HCT116 (cell line): Measurements from ENCODE around the gene ARL15. TPM values are rescaled to one million over a fixed set of nuclear protein-coding genes. Genes with fewer than 3 reads are reported as not detected.

Experiments used
- ATAC-seq: fragments of 200-7000 bp; cut with Tn5 transposase; 2 replicates; pipeline ENCODE4 v1.9.1; 2020; ENCODE audit warnings: mild to moderate bottlenecking, moderate library complexity
- BruUV-seq: library from RNA; stranded (reverse); fragments of 400-500 nt; replicated peaks from 2 replicates; lab custom pipeline; 2021; lab: Mats Ljungman, UMichigan
- CTCF ChIA-PET: fragments of 300-600 bp; sonication (Branson Sonifier 250); formaldehyde crosslinking; loops from one replicate; lab custom pipeline; 2021; ENCODE audit warnings: antibody characterized with exemption; lab: Charles Lee
- POLR2A ChIA-PET: fragments of 300-600, 350-600 bp; sonication (Branson Sonifier 250); formaldehyde crosslinking; loops from one replicate; lab custom pipeline; 2021; ENCODE audit warnings: antibody characterized with exemption; lab: Charles Lee
- RAD21 ChIA-PET, 2 experiments: fragments of 300-600 bp; sonication (Branson Sonifier 250); formaldehyde crosslinking; loops; one replicate each; lab custom pipeline; 2023; ENCODE audit warnings: low total read pairs in 2 of 2; ENCODE audit not compliant: uncharacterized antibody in 2 of 2, unreplicated experiment in 2 of 2, low non-redundant PET in 1 of 2; lab: Charles Lee
- DNase-seq: peaks from one replicate; pipeline ENCODE4 v3.0.0-alpha.2; 2010; ENCODE audit warnings: low read depth, low spot score
- H2AFZ ChIP-seq: fragments of 200-600 bp; shearing (Covaris generic), sonication (generic); 2 replicates; pipeline ENCODE4 v1.6.1; 2017; ENCODE audit warnings: low read depth, mixed run types, mixed read lengths, antibody characterized with exemption, low read length; ENCODE audit not compliant: poor library complexity, severe bottlenecking
- H3K27ac ChIP-seq: 2 replicates; pipeline ENCODE4 v1.5.1; 2012; ENCODE audit warnings: low read depth, low read length
- H3K27me3 ChIP-seq: fragments of 200-600 bp; sonication (generic); 2 replicates; pipeline ENCODE4 v1.6.1; 2016; ENCODE audit warnings: mixed run types, low read length, mixed read lengths; ENCODE audit not compliant: insufficient read depth
- H3K36me3 ChIP-seq, 2 experiments: fragments of 200-500 bp in 1 of 2; fragments of 200-600 bp in 1 of 2; sonication (Bioruptor generic) in 1 of 2; sonication (generic) in 1 of 2; 2 replicates each; pipeline versions ENCODE4 v1.5.1 to v1.6.1; 2014 to 2016; ENCODE audit warnings: low read length in 2 of 2, inconsistent platforms in 1 of 2, mixed read lengths in 1 of 2, mixed run types in 1 of 2; ENCODE audit not compliant: insufficient read depth in 2 of 2, control insufficient read depth in 1 of 2
- H3K4me1 ChIP-seq, 2 experiments: fragments of 200-600 bp in 1 of 2; sonication (generic) in 1 of 2; 2 replicates each; pipeline versions ENCODE4 v1.5.1 to v1.6.1; 2012 to 2017; ENCODE audit warnings: low read length in 2 of 2, inconsistent platforms in 1 of 2, mild to moderate bottlenecking in 1 of 2, mixed read lengths in 1 of 2, mixed run types in 1 of 2, moderate library complexity in 1 of 2; ENCODE audit not compliant: insufficient read depth in 2 of 2, control insufficient read depth in 1 of 2
- H3K4me2 ChIP-seq: fragments of 200-600 bp; sonication (generic); 2 replicates; pipeline ENCODE4 v1.6.1; 2017; ENCODE audit warnings: mixed run types, low read length, mixed read lengths
- H3K4me3 ChIP-seq, 2 experiments: fragments of 200-600 bp in 1 of 2; sonication (generic) in 1 of 2; replicated peaks in 1 of 2; 2 replicates each; pipeline ENCODE4 v1.5.1; 2011 to 2016; ENCODE audit warnings: low read length in 2 of 2, control low read depth in 1 of 2, low read depth in 1 of 2, mild to moderate bottlenecking in 1 of 2, mixed read lengths in 1 of 2, mixed run types in 1 of 2
- H3K79me2 ChIP-seq: fragments of 200-600 bp; sonication (generic); 2 replicates; pipeline ENCODE4 v1.6.1; 2017; ENCODE audit warnings: mild to moderate bottlenecking, mixed run types, low read length, moderate library complexity, mixed read lengths; ENCODE audit not compliant: insufficient read depth
- H3K9ac ChIP-seq: fragments of 200-600 bp; sonication (generic); 2 replicates; pipeline ENCODE4 v1.6.1; 2016; ENCODE audit warnings: low read length, mixed read lengths
- H3K9me2 ChIP-seq: fragments of 200-600 bp; sonication (generic), shearing (Covaris generic); 2 replicates; pipeline ENCODE4 v1.6.1; 2017; ENCODE audit warnings: mixed run types, mild to moderate bottlenecking, moderate library complexity; ENCODE audit not compliant: insufficient read depth
- H3K9me3 ChIP-seq, 2 experiments: fragments of 200-500 bp in 1 of 2; fragments of 200-600 bp in 1 of 2; sonication (Bioruptor generic) in 1 of 2; sonication (generic) in 1 of 2; 2 replicates each; pipeline ENCODE4 v1.6.1; 2014 to 2017; ENCODE audit warnings: low read length in 2 of 2, mixed read lengths in 2 of 2, inconsistent platforms in 1 of 2, low read depth in 1 of 2, mild to moderate bottlenecking in 1 of 2, mixed run types in 1 of 2, moderate library complexity in 1 of 2; ENCODE audit not compliant: control insufficient read depth in 1 of 2, insufficient read depth in 1 of 2
- H4K20me1 ChIP-seq: fragments of 200-600 bp; sonication (generic), shearing (Covaris generic); 2 replicates; pipeline ENCODE4 v1.6.1; 2017; ENCODE audit warnings: mixed run types, mild to moderate bottlenecking, moderate library complexity; ENCODE audit not compliant: insufficient read depth
- ATF3 ChIP-seq: IDR thresholded peaks from 2 replicates; pipeline ENCODE4 v1.6.1; 2012
- CBX3 ChIP-seq: IDR thresholded peaks from 2 replicates; pipeline ENCODE4 v1.6.1; 2012; ENCODE audit warnings: low read depth
- CEBPB ChIP-seq: IDR thresholded peaks from 2 replicates; pipeline ENCODE4 v1.6.1; 2012; ENCODE audit warnings: low read depth
- CTCF ChIP-seq, 3 experiments: fragments of 200-600 bp in 1 of 3; sonication (generic) in 1 of 3; IDR thresholded peaks in 2 of 3; conservative IDR thresholded peaks in 1 of 3; 2 replicates each; pipeline ENCODE4 v1.5.1; 2012 to 2017; ENCODE audit warnings: low read depth in 2 of 3, low read length in 2 of 3, antibody characterized with exemption in 1 of 3, borderline replicate concordance in 1 of 3, control low read depth in 1 of 3, mild to moderate bottlenecking in 1 of 3, mixed read lengths in 1 of 3, mixed run types in 1 of 3, moderate library complexity in 1 of 3; ENCODE audit not compliant: insufficient read depth in 1 of 3
- EGR1 ChIP-seq: IDR thresholded peaks from 2 replicates; pipeline ENCODE4 v1.6.1; 2012; ENCODE audit warnings: low read depth
- EZH2 ChIP-seq: fragments of 200-600 bp; sonication (generic); IDR thresholded peaks from 2 replicates; pipeline ENCODE4 v1.6.1; 2017; ENCODE audit warnings: antibody characterized with exemption, mixed run types
- EZH2phosphoT487 ChIP-seq: fragments of 200-600 bp; IDR thresholded peaks from 2 replicates; pipeline ENCODE4 v1.6.1; 2018; ENCODE audit warnings: antibody characterized with exemption, borderline replicate concordance
- FOSL1 ChIP-seq: IDR thresholded peaks from 2 replicates; pipeline ENCODE4 v1.6.1; 2012; ENCODE audit warnings: low read depth
- JUND ChIP-seq: IDR thresholded peaks from 2 replicates; pipeline ENCODE4 v1.6.1; 2012
- RAD21 ChIP-seq: IDR thresholded peaks from 2 replicates; pipeline ENCODE4 v1.6.1; 2012; ENCODE audit warnings: low read depth, mild to moderate bottlenecking
- SP1 ChIP-seq: IDR thresholded peaks from 2 replicates; pipeline ENCODE4 v1.6.1; 2012; ENCODE audit warnings: low read depth
- SRF ChIP-seq: IDR thresholded peaks from 2 replicates; pipeline ENCODE4 v1.6.1; 2012; ENCODE audit warnings: low read depth
- TCF7L2 ChIP-seq: IDR thresholded peaks from 2 replicates; pipeline ENCODE4 v1.7.0; 2011; ENCODE audit warnings: borderline replicate concordance, inconsistent platforms; ENCODE audit not compliant: insufficient read depth, insufficient read length; ENCODE audit errors: extremely low read depth
- YY1 ChIP-seq: IDR thresholded peaks from 2 replicates; pipeline ENCODE4 v1.6.1; 2011; ENCODE audit warnings: low read length, low read depth, moderate library complexity, mild to moderate bottlenecking; ENCODE audit not compliant: insufficient replicate concordance; ENCODE audit errors: extremely low read depth
- ZFX ChIP-seq: fragments of 450-650 bp; IDR thresholded peaks from 2 replicates; pipeline ENCODE4 v1.6.1; 2017
- intact Hi-C: fragments of 100-400 bp; cut with micrococcal nuclease; formaldehyde crosslinking; loops from 2 replicates; pipeline ENCODE4 v1.10.0; 2022
- total RNA-seq: library from RNA; stranded (reverse); gene quantifications from one replicate; pipeline ENCODE4 v1.2.1, GENCODE V29; 2021; ENCODE audit not compliant: unreplicated experiment
- TF ChIP-seq, protein P1 (sequence below): IDR thresholded peaks from 2 replicates; pipeline ENCODE4 v1.6.1; 2011; ENCODE audit warnings: mild to moderate bottlenecking, low read length, moderate library complexity; ENCODE audit not compliant: insufficient replicate concordance; ENCODE audit errors: extremely low read depth

Gene ARL15
- total RNA-seq, 1 experiment from 2014 or later, result 15.0 TPM

- H4K20me1 ChIP-seq, result no peaks in the 10 kb centered on the region
- DNase-seq (no peak), ATAC-seq (no peak)
- TF ChIP-seq FOSL1 (no peak), EGR1 (no peak), EZH2phosphoT487 (no peak), RAD21 (no peak), CTCF (IDR thresholded peaks at IDR 0.05 in 2 of 3, conservative IDR thresholded peaks at IDR 0.05 in 1 of 3; ENCODE audit: borderline replicate concordance in 1 of 3, insufficient read depth in 1 of 3, low read depth in 2 of 3, low read length in 2 of 3) (no peak), CEBPB (no peak), SRF (no peak), TCF7L2 (no peak), ZFX (no peak), EZH2 (no peak), YY1 (no peak), SP1 (no peak), ATF3 (no peak), JUND (no peak), CBX3 (no peak)
- TF ChIP-seq, protein P1, sequence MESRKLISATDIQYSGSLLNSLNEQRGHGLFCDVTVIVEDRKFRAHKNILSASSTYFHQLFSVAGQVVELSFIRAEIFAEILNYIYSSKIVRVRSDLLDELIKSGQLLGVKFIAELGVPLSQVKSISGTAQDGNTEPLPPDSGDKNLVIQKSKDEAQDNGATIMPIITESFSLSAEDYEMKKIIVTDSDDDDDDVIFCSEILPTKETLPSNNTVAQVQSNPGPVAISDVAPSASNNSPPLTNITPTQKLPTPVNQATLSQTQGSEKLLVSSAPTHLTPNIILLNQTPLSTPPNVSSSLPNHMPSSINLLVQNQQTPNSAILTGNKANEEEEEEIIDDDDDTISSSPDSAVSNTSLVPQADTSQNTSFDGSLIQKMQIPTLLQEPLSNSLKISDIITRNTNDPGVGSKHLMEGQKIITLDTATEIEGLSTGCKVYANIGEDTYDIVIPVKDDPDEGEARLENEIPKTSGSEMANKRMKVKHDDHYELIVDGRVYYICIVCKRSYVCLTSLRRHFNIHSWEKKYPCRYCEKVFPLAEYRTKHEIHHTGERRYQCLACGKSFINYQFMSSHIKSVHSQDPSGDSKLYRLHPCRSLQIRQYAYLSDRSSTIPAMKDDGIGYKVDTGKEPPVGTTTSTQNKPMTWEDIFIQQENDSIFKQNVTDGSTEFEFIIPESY, result no peak
- H3K79me2 ChIP-seq, result no peaks in the 10 kb centered on the region; the same call in 1 of the 2 replicates
- POLR2A ChIA-PET, result no interaction called here
- BruUV-seq, result no TSS peak
- H3K27ac ChIP-seq, result no peak overlapping the region
- no peak overlapping the region for H3K9ac ChIP-seq
- H3K36me3 ChIP-seq, result no peaks in the 10 kb centered on the region
- H3K4me1 ChIP-seq, result peaks cover 9 to 19% of the 10 kb centered on the region in 2 experiments; a peak in 2 of 4 replicates
- RAD21 ChIA-PET, result no interaction called here
- intact Hi-C loops, result no loop called here
- H3K9me3 ChIP-seq, result no peaks in the 10 kb centered on the region
- H3K9me2 ChIP-seq, result no peaks in the 10 kb centered on the region
- H3K27me3 ChIP-seq, result no peaks in the 10 kb centered on the region
- H3K4me2 ChIP-seq, result no peak overlapping the region
- no peak overlapping the region for H2AFZ ChIP-seq
- no peak overlapping the region for H3K4me3 ChIP-seq
- CTCF ChIA-PET, result no interaction called here
These were observed 2.8 kb downstream of the ARL15 start for GRCh38 chr5:54307583-54307982.
